ENCODE results near the gene ISL2. TPM values are rescaled to one million over a fixed set of nuclear protein-coding genes. Genes with fewer than 3 reads are reported as not detected.

Gene ISL2
- polyA plus RNA-seq, 3 donors from 2014 or later = not detected

GRCh38 chr15:76378691-76379090 lies 42.1 kb downstream of the ISL2 start:
- H3K36me3 Mint-ChIP-seq = peaks cover 0 to 26% (median 18%) of the 10 kb centered on the region in 3 donors
- H3K9me3 Mint-ChIP-seq = no peaks in the 10 kb centered on the region
- H3K27me3 Mint-ChIP-seq (ENCODE audit: low read depth in 3 of 3) = peaks cover 0 to 2% (median 0%) of the 10 kb centered on the region in 3 donors
- DNase-seq = no peak
- no peak overlapping the region for H3K27ac Mint-ChIP-seq
- H3K4me1 Mint-ChIP-seq = no peaks in the 10 kb centered on the region
- no peak overlapping the region for H3K4me3 Mint-ChIP-seq

DNA sequence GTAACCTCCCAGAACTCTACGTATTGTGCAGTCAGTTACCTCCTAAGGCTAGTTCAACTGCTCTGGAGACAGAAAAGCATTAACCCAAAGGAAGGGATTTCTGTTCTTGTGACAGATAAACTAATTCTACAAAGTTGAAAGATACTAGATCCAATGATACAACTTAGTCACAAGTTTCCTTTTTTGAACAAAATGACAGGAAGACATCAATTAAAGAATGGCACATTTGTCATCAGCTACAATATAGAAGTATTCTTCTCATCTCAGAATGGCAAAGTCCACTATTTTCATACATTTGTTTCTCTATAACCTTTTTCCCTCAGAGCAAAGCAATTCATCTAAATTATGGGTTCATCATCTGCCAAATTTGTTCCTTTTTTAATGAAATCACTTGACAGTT lies 43.7 kb downstream of the ISL2 start:
- H3K27ac Mint-ChIP-seq = no peak overlapping the region
- H3K36me3 Mint-ChIP-seq = peaks cover 0 to 28% (median 15%) of the 10 kb centered on the region in 3 donors
- peaks cover 0 to 2% (median 0%) of the 10 kb centered on the region in 3 donors for H3K27me3 Mint-ChIP-seq (ENCODE audit: low read depth in 3 of 3)
- no peaks in the 10 kb centered on the region for H3K9me3 Mint-ChIP-seq
- no peak for DNase-seq
- no peak overlapping the region for H3K4me3 Mint-ChIP-seq
- H3K4me1 Mint-ChIP-seq = no peaks in the 10 kb centered on the region

DNA sequence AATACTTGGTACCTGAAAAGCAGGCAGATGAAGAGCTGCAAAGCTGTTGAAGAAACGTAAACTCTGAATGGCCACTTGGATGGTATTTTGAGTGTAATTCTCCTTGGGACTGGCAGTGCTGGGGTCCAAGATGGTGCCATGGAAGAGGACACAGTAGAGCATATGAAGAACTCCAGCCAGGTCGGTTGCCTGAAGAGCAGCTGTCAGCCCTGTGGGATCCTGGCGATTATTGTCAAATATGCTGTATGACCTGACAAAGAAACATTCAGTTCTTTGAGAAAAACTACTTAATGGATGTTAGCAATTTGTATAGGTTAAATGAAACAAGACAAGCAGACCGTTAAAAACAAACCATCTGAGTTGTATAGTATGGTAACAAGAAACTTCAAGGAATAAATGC lies 44.8 kb downstream of the ISL2 start:
- Mint-ChIP-seq H3K9me3 (no peaks in the 10 kb centered on the region), H3K27me3 (ENCODE audit: low read depth in 3 of 3) (peaks cover 0 to 2% (median 0%) of the 10 kb centered on the region in 3 donors), H3K27ac (no peak overlapping the region), H3K4me3 (no peak overlapping the region), H3K36me3 (peaks cover under 1 to 32% (median 15%) of the 10 kb centered on the region in 3 donors), H3K4me1 (no peaks in the 10 kb centered on the region)
- no peak for DNase-seq

DNA sequence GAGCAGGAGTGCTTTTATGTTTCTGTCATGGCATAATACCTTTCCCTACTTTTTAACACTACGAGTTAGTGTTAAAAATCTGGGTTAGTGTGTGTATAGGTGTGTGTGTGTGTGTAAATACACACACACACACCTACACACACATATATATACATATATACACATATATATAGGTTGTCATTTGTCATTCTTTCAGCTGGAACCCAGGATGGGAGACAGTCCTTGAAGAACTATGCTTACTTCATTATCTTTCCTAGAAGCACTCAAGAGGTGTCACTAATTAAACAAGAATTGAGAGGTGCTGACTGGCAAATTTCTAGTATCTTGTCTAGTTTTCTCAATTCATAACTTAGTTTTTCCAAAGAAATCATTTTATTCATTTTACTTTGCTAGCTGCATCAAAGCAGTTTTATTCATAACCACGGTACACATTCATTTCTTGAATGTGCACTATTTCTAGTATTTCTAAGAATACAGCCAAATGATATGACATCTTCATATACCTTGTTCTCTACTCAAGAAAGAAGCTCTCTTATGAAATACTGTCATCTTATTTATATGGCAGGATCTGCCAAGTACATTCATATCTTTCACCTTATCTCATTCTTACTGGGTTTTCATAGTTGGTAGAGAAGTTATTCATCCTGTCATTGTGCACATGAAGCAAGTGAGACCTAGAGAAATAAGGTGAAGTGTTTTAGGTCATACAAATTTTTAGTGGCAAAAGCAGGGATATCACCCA lies 46.6 kb downstream of the ISL2 start:
- Mint-ChIP-seq H3K36me3 (peaks cover 10 to 43% (median 12%) of the 10 kb centered on the region in 3 donors), H3K9me3 (no peaks in the 10 kb centered on the region), H3K27me3 (ENCODE audit: low read depth in 3 of 3) (peaks cover 0 to 1% (median 0%) of the 10 kb centered on the region in 3 donors), H3K4me3 (no peak overlapping the region), H3K4me1 (no peaks in the 10 kb centered on the region), H3K27ac (no peak overlapping the region)
- DNase-seq = no peak

DNA sequence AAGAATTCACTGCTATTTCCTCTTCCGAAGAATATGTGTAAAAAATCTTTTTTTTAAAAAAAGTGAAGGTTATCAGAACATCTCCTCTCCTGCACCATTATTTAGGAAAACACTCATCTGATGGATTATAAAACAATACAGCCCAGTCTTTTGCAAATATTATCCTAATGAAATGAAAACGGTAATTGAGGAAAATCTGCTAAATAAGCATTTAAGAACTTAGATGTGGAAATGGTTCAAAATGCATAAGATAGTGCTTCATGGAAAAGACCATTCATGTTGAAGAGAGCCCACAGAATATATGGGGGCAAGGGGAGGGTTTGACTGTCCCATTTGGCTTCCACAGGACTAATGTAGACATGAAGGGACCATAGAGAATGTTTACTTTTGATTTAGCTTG lies 47.8 kb downstream of the ISL2 start:
- H3K36me3 Mint-ChIP-seq = peaks cover 7 to 41% (median 10%) of the 10 kb centered on the region in 3 donors
- H3K4me3 Mint-ChIP-seq = no peak overlapping the region
- no peak overlapping the region for H3K27ac Mint-ChIP-seq
- peaks cover 0 to 1% (median 0%) of the 10 kb centered on the region in 3 donors for H3K27me3 Mint-ChIP-seq (ENCODE audit: low read depth in 3 of 3)
- no peaks in the 10 kb centered on the region for H3K4me1 Mint-ChIP-seq
- DNase-seq = no peak
- H3K9me3 Mint-ChIP-seq = no peaks in the 10 kb centered on the region

- no peak overlapping the region for H3K27ac Mint-ChIP-seq
- H3K36me3 Mint-ChIP-seq = peaks cover 4 to 29% (median 10%) of the 10 kb centered on the region in 3 donors
- H3K27me3 Mint-ChIP-seq (ENCODE audit: low read depth in 3 of 3) = peaks cover 0 to 1% (median 0%) of the 10 kb centered on the region in 3 donors
- no peak for DNase-seq
- no peaks in the 10 kb centered on the region for H3K4me1 Mint-ChIP-seq
- no peaks in the 10 kb centered on the region for H3K9me3 Mint-ChIP-seq
- H3K4me3 Mint-ChIP-seq = no peak overlapping the region
Measured at GRCh38 chr15:76386178-76386577, 49.6 kb downstream of the ISL2 start.

- Mint-ChIP-seq H3K27ac (no peak overlapping the region), H3K4me1 (no peaks in the 10 kb centered on the region), H3K27me3 (ENCODE audit: low read depth in 3 of 3) (peaks cover 0 to 1% (median 0%) of the 10 kb centered on the region in 3 donors), H3K4me3 (no peak overlapping the region), H3K36me3 (peaks cover 4 to 26% (median 10%) of the 10 kb centered on the region in 3 donors), H3K9me3 (no peaks in the 10 kb centered on the region)
- DNase-seq = no peak
Measured at GRCh38 chr15:76386926-76387325, 50.4 kb downstream of the ISL2 start.

- no peak overlapping the region for H3K4me3 Mint-ChIP-seq
- H3K36me3 Mint-ChIP-seq = peaks cover 4 to 22% (median 10%) of the 10 kb centered on the region in 3 donors
- H3K27ac Mint-ChIP-seq = no peak overlapping the region
Measured at GRCh38 chr15:76390571-76390970, 54.0 kb downstream of the ISL2 start.

DNA sequence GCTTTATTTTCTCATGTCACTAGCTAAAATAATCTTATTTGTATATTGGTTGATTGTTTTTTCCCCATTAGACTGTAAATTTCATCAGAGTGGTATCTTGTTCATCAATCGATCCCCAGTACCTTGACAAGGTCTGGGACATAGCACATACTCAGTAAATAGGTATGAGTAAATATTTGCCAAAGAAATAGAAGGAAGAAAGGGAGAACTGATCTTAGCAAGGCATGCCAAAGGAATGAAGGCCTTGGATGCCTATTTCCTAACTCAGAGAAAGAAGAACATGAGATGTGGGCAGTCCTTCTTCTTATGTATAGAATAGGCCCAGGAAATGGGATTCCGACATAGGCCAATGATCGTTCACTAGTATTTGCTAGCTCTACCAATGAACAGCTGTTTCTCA lies 54.7 kb downstream of the ISL2 start:
- Mint-ChIP-seq H3K9me3 (no peaks in the 10 kb centered on the region), H3K4me1 (no peaks in the 10 kb centered on the region), H3K27me3 (ENCODE audit: low read depth in 3 of 3) (peaks cover 0 to 1% (median 0%) of the 10 kb centered on the region in 3 donors), H3K4me3 (no peak overlapping the region), H3K27ac (no peak overlapping the region), H3K36me3 (peaks cover 4 to 19% (median 10%) of the 10 kb centered on the region in 3 donors)
- no peak for DNase-seq

More at GRCh38 chr15:76390571-76390970, 54.0 kb downstream of the ISL2 start:
- Mint-ChIP-seq H3K9me3 (no peaks in the 10 kb centered on the region), H3K27me3 (ENCODE audit: low read depth in 3 of 3) (peaks cover 0 to 1% (median 0%) of the 10 kb centered on the region in 3 donors), H3K4me1 (no peaks in the 10 kb centered on the region)
- no peak for DNase-seq

GRCh38 chr15:76391847-76392246 lies 55.3 kb downstream of the ISL2 start:
- H3K4me1 Mint-ChIP-seq = no peaks in the 10 kb centered on the region
- H3K36me3 Mint-ChIP-seq = peaks cover 4 to 15% (median 6%) of the 10 kb centered on the region in 3 donors
- H3K4me3 Mint-ChIP-seq = no peak overlapping the region
- H3K27me3 Mint-ChIP-seq (ENCODE audit: low read depth in 3 of 3) = peaks cover 0 to under 1% (median 0%) of the 10 kb centered on the region in 3 donors
- no peak overlapping the region for H3K27ac Mint-ChIP-seq
- no peaks in the 10 kb centered on the region for H3K9me3 Mint-ChIP-seq
- DNase-seq = no peak

Other genes with a start within 250 kb of the ISL2 start
- 100 to 1,000 TPM; 146 to 157 (median 157) TPM for gene ETFA, start 25.3 kb upstream of the ISL2 start, polyA plus RNA-seq